Measurements from ENCODE around the gene LYST.

Gene LYST

GRCh38 chr1:235712812-235713211 lies 153.9 kb downstream of the LYST start:
- no peak for DNase-seq (ENCODE audit: low read depth)

DNA sequence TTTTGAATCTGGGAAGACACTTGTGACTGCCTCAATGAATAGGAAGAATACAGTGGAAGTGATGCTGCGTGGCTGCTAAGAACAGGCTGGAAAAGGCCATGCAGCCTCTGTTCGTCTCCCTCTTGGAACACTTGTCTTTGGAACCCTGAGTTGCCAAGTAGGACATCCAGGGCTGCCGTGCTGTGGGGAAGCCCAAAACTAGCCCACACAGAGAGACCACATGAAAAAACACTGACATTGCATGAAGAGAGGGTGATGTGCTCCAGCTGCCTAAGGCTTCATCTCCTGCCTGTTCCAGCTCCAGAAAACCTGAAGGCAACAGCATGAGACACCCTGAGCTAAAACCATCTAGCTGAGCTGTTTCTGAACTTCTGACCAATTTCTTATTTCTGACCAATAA lies 156.0 kb downstream of the LYST start:
- no peak for DNase-seq (ENCODE audit: low read depth)

DNA sequence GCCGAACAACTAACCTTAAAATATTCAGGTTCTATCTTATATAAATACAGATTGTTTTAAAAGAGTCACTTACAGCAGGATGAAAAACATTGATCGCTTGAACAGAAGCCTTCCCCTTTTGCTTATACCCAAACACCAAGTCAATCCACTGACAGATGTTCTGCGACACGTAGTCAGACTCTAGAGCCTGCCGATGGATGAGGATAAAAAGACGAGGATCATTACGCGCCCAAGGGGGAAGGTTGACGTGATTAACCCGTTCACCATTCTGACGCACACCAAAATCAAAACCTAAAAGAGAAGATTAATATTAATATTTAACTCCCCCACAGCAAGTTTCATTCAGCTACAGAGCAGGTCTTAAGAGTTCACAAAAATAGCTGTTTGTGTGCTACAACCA lies 157.7 kb downstream of the LYST start:
- DNase-seq (ENCODE audit: low read depth) = no peak

GRCh38 chr1:235708390-235708962 lies 158.2 kb downstream of the LYST start:
- no peak for DNase-seq (ENCODE audit: low read depth)

GRCh38 chr1:235703506-235703905 lies 163.2 kb downstream of the LYST start:
- DNase-seq (ENCODE audit: low read depth) = no peak

DNA sequence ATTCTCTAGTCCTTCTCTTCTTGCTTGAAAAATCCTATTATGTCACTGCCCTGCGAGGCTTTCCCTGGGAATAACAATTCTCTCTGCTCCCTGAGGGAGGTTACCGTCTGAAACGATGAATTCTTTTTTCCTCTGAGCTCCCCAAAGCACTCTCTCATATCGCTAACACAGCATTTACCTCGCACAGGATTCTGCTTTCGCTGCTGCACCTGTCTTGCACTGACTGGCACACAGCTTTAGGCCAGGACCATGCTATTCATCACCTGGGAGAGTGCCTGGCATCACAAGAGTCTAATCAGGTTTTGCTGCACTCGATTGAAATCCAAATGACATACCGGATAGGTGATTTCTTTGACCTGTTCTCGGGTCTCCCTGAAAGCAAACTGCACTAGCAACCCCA lies 164.3 kb downstream of the LYST start:
- DNase-seq (ENCODE audit: low read depth) = no peak

DNA sequence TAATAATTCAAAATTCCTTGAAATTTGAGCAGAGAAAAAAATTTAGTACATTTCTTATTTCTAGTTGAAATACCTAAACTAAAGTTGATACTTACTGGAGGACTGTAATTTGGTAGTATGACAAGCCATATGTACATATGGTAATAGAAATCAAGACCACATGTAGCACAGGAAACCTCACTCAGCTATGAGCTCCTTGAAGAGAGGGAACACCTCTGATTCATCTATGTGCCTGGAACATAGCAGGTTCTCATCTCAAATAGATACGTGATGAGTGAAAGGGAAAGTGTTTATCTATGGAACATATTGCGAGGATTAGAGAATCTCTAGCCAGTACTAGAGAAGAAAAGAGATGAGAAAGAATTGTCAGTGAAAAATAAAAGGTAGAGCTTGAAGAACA lies 169.2 kb downstream of the LYST start:
- DNase-seq (ENCODE audit: low read depth) = no peak

DNA sequence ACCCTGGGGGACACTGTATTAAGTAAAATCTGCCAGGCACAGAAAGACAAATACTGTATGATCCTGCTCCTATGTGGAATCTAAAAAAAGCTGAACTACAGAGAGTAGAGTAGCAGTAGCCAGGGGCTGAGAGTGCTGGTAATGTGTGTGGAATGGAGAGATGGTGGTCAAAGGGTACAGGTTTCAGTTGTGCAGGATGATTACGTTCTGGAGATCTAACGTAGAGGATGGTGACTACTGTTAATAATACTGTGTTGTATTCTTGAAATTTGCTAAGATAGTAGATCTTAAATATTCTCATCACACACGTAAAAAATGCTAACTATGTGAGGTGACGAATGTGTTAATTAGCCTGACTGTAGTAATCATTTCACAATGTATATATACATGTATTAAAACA lies 177.3 kb downstream of the LYST start:
- no peak for DNase-seq (ENCODE audit: low read depth)

GRCh38 chr1:235688096-235688495 lies 178.6 kb downstream of the LYST start:
- DNase-seq (ENCODE audit: low read depth) = no peak

GRCh38 chr1:235683653-235684052 lies 183.1 kb downstream of the LYST start:
- no peak for DNase-seq (ENCODE audit: low read depth)

DNA sequence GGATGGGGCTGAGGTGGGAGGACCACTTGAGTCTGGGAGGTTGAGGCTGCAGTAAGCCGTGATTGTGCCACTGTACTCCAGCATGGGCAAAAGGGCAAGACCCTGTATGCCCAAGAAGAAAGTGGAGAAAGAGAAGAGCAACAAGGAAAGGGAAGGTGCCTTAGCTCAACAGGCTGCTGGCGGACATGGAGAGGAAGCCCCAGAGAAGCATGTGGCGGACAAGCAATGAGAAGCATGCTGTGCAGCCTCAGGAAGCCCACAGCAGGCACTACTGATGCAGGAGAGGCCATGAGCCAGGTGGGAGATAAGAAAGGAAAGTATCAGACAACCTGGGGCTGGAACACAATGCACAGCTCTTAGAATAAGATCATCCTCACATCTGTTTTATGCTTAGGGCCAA lies 184.5 kb downstream of the LYST start:
- DNase-seq (ENCODE audit: low read depth) = no peak

DNA sequence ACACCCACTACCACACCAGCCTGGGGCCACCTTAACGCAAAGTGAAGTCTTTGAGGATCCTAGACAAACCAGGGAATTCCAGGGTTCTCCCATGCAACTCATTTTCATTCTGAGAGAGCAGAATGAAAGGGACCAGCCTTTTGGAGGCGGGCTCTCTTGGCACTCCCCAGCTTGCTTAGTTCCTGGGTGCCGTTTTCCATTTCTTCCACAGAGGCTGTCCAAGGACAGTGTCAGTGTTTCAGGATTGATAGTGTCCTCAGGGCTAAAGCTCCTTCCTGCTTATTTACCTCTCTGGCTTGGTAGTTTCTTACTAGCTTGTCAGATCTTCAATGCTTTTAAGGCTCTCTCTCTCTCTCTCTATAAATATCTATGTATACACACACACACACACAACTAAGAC lies 187.1 kb downstream of the LYST start:
- DNase-seq (ENCODE audit: low read depth) = no peak

DNA sequence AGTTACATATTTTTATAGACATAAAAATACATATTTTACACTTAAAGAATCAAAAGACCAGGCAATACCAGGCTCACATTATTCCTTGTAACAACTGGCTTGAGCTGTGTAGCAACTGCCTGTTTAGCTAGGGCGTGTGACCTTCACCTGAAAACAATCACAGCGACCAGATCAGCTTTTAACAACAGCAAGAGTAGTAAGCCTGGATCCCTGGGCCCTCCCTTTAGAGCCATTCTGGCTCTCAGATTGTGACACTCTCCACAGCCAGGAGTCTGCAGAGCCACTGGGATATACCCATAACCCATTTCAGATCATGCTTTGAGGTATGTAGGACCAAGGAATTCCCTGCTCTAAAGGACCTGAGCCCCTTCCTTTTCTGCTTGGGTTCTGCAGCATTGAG lies 187.7 kb downstream of the LYST start:
- DNase-seq (ENCODE audit: low read depth) = no peak

DNA sequence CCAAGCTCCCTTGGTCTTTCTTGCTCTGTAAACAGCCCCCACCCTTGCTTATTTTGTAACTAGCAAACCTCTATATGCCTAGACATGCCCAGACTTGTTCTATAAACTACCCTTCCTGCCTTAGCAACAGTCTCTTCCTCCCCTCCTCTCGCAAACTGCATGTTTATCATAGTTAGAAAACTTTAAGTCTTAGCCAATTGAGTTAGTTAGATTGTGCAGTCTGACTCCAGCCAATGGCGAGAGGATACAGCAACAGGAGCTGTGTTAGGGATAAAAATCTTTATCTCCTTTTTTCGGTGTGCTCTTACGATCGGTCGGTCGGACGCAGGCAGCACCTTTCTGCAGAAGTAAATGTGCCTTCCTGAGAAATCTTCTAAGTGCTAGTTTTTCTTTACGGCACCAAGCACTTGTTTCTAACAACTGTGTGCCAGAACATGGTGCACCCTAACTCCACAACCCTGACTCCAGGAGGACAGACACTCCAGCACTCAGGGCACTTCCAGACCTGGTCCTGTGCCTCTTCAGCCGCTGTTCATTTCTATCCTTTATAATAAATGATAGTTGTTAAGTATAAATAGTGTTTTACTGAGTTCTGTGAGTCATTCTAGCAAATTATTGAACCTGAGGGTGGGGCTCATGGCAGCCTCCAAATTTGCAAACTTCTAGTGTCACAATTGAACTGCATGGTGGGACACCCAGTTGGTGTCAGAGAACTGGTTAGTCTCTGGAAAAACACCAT lies 191.4 kb downstream of the LYST start:
- DNase-seq (ENCODE audit: low read depth) = no peak

GRCh38 chr1:235673981-235674380 lies 192.7 kb downstream of the LYST start:
- no peak for DNase-seq (ENCODE audit: low read depth)

- DNase-seq (ENCODE audit: low read depth) = no peak
Observed at GRCh38 chr1:235671992-235672391, 194.7 kb downstream of the LYST start.

- no peak for DNase-seq (ENCODE audit: low read depth)
Observed at GRCh38 chr1:235670157-235670776, 196.4 kb downstream of the LYST start.

GRCh38 chr1:235669277-235669676 lies 197.4 kb downstream of the LYST start:
- DNase-seq (ENCODE audit: low read depth) = no peak

DNA sequence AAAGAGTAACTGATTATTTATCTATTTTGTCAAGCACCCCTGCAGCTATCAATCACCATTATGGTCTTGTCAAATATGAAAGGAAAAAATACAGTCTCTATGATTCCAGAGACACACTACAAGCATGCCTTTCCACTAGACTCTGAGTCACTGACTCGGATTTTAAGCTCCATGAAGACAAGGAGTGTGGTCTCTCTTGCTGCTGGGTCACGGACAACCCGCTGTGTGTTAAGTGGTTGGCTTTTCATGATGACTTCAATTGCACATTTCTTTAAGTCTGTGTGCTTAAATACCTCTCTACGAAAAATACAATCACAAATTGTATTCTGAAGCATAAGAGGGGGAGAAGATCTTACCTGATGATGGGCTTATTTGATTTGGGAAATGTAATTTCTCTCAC lies 203.1 kb downstream of the LYST start:
- DNase-seq (ENCODE audit: low read depth) = no peak

DNA sequence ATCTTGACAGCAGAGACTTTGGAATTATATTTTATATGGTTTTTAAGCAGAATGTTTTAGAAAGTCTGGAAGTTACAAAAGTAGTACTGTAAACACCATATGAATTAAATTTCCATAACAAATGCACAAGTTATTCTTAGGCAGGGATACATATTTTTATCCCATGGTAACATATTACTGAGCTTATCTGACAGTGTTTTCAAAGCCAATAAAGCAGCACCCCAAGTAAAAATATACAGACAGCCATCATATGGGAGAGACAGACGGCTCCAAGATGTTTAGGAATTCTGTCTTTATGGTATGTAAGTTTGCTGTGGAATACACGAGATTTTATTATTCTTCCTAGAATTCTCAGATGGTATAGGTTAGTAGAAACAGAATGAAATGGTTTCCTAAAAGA lies 205.1 kb downstream of the LYST start:
- no peak for DNase-seq (ENCODE audit: low read depth)

DNA sequence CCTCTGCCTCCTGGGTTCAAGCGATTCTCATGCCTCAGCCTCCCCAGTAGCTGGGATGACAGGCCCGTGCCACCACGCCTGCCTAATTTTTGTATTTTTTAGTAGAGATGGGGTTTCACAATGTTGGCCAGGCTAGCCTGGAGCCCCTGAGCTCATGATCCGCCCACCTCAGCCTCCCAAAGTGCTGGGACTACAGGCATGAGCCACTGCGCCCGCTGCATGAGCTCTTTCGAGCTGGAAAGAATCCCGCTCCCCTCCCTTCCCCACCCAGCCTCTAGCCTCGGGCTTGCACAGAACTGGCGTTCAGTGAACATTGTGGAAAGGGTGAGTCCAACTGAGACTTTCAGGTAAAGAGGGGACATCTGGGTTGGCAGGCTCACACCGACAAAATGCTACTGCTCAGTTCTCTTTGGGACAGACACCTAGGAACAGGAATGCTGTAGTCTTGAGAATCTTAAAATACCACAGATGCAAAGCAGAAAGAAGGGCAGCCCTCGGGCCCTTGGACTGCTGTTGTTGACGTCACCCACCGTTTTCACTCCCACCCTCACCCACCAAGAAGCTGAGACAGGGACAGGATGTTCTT lies 207.4 kb downstream of the LYST start:
- no peak for DNase-seq (ENCODE audit: low read depth)

DNA sequence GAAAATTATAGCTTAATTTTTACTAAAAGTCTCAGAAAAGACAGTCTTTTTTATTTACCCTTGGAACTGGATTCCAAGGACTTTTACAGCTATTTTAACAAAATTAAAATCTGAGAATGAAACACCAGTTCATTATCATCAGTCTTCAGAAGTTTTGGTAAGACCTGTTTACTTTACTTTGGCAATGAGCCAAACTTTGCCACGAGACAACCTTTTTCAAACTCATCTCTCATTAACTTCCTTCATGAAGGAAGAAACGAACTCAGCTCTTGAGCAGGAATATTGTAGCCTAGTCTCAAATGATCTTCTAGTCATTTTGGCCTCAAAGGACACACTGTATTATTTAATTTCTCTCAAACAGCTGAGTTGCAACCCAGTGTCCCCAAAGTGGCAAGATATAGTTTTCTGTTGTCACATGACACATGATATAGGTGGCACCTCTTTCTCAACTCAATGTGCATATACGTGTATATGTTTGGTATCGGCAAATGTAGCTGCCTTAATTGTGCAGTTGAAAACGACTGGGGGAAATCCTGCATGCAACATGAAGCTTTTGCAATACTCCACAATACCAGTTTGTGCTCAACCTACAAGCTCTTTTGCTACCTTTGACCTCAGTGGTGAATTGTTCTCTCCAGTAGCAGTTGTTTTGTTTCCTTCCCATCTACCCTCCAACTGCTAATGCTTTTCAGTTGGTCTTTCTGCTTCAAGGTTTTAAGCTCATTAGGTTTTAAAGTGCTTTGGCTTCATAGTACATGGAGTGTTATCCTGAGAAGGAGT lies 208.8 kb downstream of the LYST start:
- DNase-seq (ENCODE audit: low read depth) = no peak

- DNase-seq (ENCODE audit: low read depth) = no peak
Observed at GRCh38 chr1:235657269-235657668, 209.4 kb downstream of the LYST start.

Measured in T-helper 22 cell (primary cell).